ENCODE results near the gene BAIAP2L2. TPM values are rescaled to one million over a fixed set of nuclear protein-coding genes. Genes with fewer than 3 reads are reported as not detected.

The BAIAP2L2 gene
- total and polyA plus RNA-seq, 7 donors: 0.16 to 48.7 (median 0.71) TPM

GRCh38 chr22:38035530-38035885 is 75.0 kb downstream of the BAIAP2L2 start:
- TF ChIP-seq CTCF (IDR thresholded peaks at IDR 0.05) (no peak), POLR2A (IDR thresholded peaks at IDR 0.05) (no peak), POLR2AphosphoS5 (IDR thresholded peaks at IDR 0.05) (no peak), EP300 (IDR thresholded peaks at IDR 0.05) (no peak)
- peaks cover 0 to 41% (median 26%) of the 10 kb centered on the region in 4 donors for H3K4me1 ChIP-seq
- no peaks in the 10 kb centered on the region for H3K36me3 ChIP-seq
- intact Hi-C loops (cut with DNase I): no loop called here
- no peaks in the 10 kb centered on the region for H3K9me3 ChIP-seq
- no peaks in the 10 kb centered on the region for H3K27me3 ChIP-seq
- DNase-seq: no peak
- no peak overlapping the region for H3K4me3 ChIP-seq
- H3K27ac ChIP-seq: peak overlapping the region; percentile 68 to 86 (median 74)
- WGBS, 2 donors: 84 to 87% methylated on average over 9 of the region's 9 CpGs

Other genes starting within 250 kb of the BAIAP2L2 start
- 100 to 1,000 TPM in 1 of 4 donors, 10 to 100 TPM in 3; 23.9 to 109 (median 51.6) TPM for gene MICALL1, start 204.4 kb downstream of the BAIAP2L2 start, total RNA-seq
- 10 to 100 TPM in 1 of 3 donors, 1 to 10 TPM in 2; 8.4 to 22.5 (median 9.7) TPM for gene MICALL1, start 204.4 kb downstream of the BAIAP2L2 start, polyA plus RNA-seq
- gene C22orf23, start 157.1 kb downstream of the BAIAP2L2 start, total RNA-seq: under 1 TPM in 1 of 4 donors, not detected in 3; 0.36 TPM
- under 1 TPM in 1 of 3 donors, not detected in 2; 0.15 TPM for gene C22orf23, start 157.1 kb downstream of the BAIAP2L2 start, polyA plus RNA-seq
- gene POLR2F, start 157.0 kb downstream of the BAIAP2L2 start, total RNA-seq: 100 to 1,000 TPM in 1 of 4 donors, 10 to 100 TPM in 3; 47.9 to 149 (median 71.1) TPM
- gene POLR2F, start 157.0 kb downstream of the BAIAP2L2 start, polyA plus RNA-seq: 100 to 1,000 TPM in 2 of 3 donors, 10 to 100 TPM in 1; 96.9 to 136 (median 126) TPM
- gene SOX10, start 126.1 kb downstream of the BAIAP2L2 start, total RNA-seq: 10 to 100 TPM in 1 of 4 donors, 1 to 10 TPM in 3; 3.8 to 17.5 (median 8.4) TPM
- 1 to 10 TPM in 2 of 3 donors, under 1 TPM in 1; 0.23 to 2.8 (median 1.8) TPM for gene SOX10, start 126.1 kb downstream of the BAIAP2L2 start, polyA plus RNA-seq
- gene PICK1, start 53.3 kb downstream of the BAIAP2L2 start, total RNA-seq: 10 to 100 TPM; 14.3 to 21.7 (median 17.2) TPM
- gene PICK1, start 53.3 kb downstream of the BAIAP2L2 start, polyA plus RNA-seq: 10 to 100 TPM; 21.0 to 38.9 (median 25.4) TPM
- gene SLC16A8, start 26.5 kb downstream of the BAIAP2L2 start, total RNA-seq: under 1 TPM in 2 of 4 donors, not detected in 2; 0.55 to 0.71 TPM
- under 1 TPM in 1 of 3 donors, not detected in 2; 0.20 TPM for gene SLC16A8, start 26.5 kb downstream of the BAIAP2L2 start, polyA plus RNA-seq
- gene PLA2G6, start 71.1 kb upstream of the BAIAP2L2 start, total RNA-seq: 10 to 100 TPM; 10.7 to 36.2 (median 26.5) TPM
- gene PLA2G6, start 71.1 kb upstream of the BAIAP2L2 start, polyA plus RNA-seq: 10 to 100 TPM in 1 of 3 donors, 1 to 10 TPM in 2; 6.6 to 21.1 (median 8.6) TPM
- 100 to 1,000 TPM in 1 of 4 donors, 10 to 100 TPM in 3; 15.3 to 104 (median 26.1) TPM for gene MAFF, start 91.3 kb upstream of the BAIAP2L2 start, total RNA-seq
- gene MAFF, start 91.3 kb upstream of the BAIAP2L2 start, polyA plus RNA-seq: 10 to 100 TPM; 18.5 to 41.4 (median 35.4) TPM
- 10 to 100 TPM; 42.6 to 96.4 (median 68.1) TPM for gene TMEM184B, start 162.3 kb upstream of the BAIAP2L2 start, total RNA-seq
- gene TMEM184B, start 162.3 kb upstream of the BAIAP2L2 start, polyA plus RNA-seq: 10 to 100 TPM in 1 of 3 donors, 1 to 10 TPM in 2; 7.2 to 34.3 (median 8.1) TPM
- 100 to 1,000 TPM in 1 of 4 donors, 10 to 100 TPM in 3; 60.6 to 116 (median 73.3) TPM for gene CSNK1E, start 206.7 kb upstream of the BAIAP2L2 start, total RNA-seq
- gene CSNK1E, start 206.7 kb upstream of the BAIAP2L2 start, polyA plus RNA-seq: 10 to 100 TPM; 33.6 to 82.8 (median 35.1) TPM